Measurements from ENCODE around the gene NBAS. TPM values are rescaled to one million over a fixed set of nuclear protein-coding genes. Genes with fewer than 3 reads are reported as not detected.
A peak's percentile ranks its signal among the peaks of the same experiment; 100 is the strongest.

NBAS gene
- total and polyA plus RNA-seq, 2 of the 4 experiments (the other 2 are of a cell fraction): 22.3 to 105 TPM

- Histone ChIP-seq H3K36me3 (ENCODE audit: control insufficient read depth, insufficient read depth, low read length) (peaks cover 5% of the 10 kb centered on the region; the same call in 1 of the 2 replicates), H3K14ac (replicated peaks; ENCODE audit: low read depth, low read length) (no peak overlapping the region), H2AK9ac (replicated peaks; ENCODE audit: low read depth, low read length, poor library complexity) (no peak overlapping the region), H3K23ac (ENCODE audit: low read depth, low read length) (no peak overlapping the region), H2AK5ac (ENCODE audit: low read depth, low read length) (no peak overlapping the region), H4K20me1 (ENCODE audit: insufficient read depth, low read length) (no peaks in the 10 kb centered on the region; the same call in 1 of the 2 replicates), H3K4me1 (ENCODE audit: control insufficient read depth, insufficient read depth, low read length) (no peaks in the 10 kb centered on the region; the same call in 1 of the 2 replicates), H3K18ac (ENCODE audit: low read depth, low read length) (no peak overlapping the region), H2BK120ac (ENCODE audit: low read depth, low read length) (no peak overlapping the region), H3K9ac (ENCODE audit: low read depth, low read length) (no peak overlapping the region), H4K8ac (ENCODE audit: low read depth in 2 of 2, low read length in 2 of 2) (no peak overlapping the region), H4K91ac (ENCODE audit: insufficient read depth, low read depth, low read length) (no peak overlapping the region), H3K56ac (ENCODE audit: extremely low read depth, insufficient read depth, low read length) (no peak overlapping the region), H3K27me3 (ENCODE audit: control insufficient read depth, insufficient read depth, low read length) (no peaks in the 10 kb centered on the region), H3K4me3 (ENCODE audit: insufficient read depth, low read depth, low read length) (no peak overlapping the region), H3K4me2 (ENCODE audit: low read depth, low read length) (no peak overlapping the region), H3K4ac (ENCODE audit: low read depth, low read length) (no peak overlapping the region), H2BK15ac (ENCODE audit: low read depth, low read length) (no peak overlapping the region), H2BK5ac (ENCODE audit: low read depth, low read length, poor library complexity, severe bottlenecking) (no peak overlapping the region), H3K9me3 (ENCODE audit: control insufficient read depth, insufficient read depth, low read length) (no peaks in the 10 kb centered on the region), H4K5ac (ENCODE audit: low read depth, low read length) (no peak overlapping the region), H3K79me1 (ENCODE audit: low read depth in 1 of 2, low read length in 2 of 2) (peaks cover 3 to 6% of the 10 kb centered on the region in 2 experiments; a peak in 2 of 4 replicates), H3K9me1 (ENCODE audit: insufficient read depth, low read length) (no peaks in the 10 kb centered on the region), H3K27ac (ENCODE audit: insufficient read depth, low read length) (no peak overlapping the region), H2BK20ac (ENCODE audit: low read depth, low read length) (no peak overlapping the region), H2AFZ (replicated peaks; ENCODE audit: low read length, poor library complexity) (no peak overlapping the region)
- no peak for DNase-seq
- in situ Hi-C loops (cut with MboI; ENCODE audit: low sequenced_read_pairs) (no loop called here), dilution Hi-C loops (cut with HindIII; ENCODE audit: low sequenced_read_pairs, unreplicated experiment) (no loop called here), intact Hi-C loops (cut with micrococcal nuclease) (no loop called here)
- POLR2A ChIA-PET (ENCODE audit: unreplicated experiment): no interaction called here
- CTCF ChIA-PET: no interaction called here
- TF ChIP-seq BHLHE40 (IDR thresholded peaks at IDR 0.05; ENCODE audit: low read depth, low read length) (no peak), CTCF (conservative IDR thresholded peaks at IDR 0.05; ENCODE audit: low read depth, low read length) (no peak), POLR2A (IDR thresholded peaks at IDR 0.05; ENCODE audit: low read depth, low read length) (no peak), RAD21 (IDR thresholded peaks at IDR 0.05; ENCODE audit: low read length) (no peak), NFE2L2 (IDR thresholded peaks at IDR 0.05; ENCODE audit: low read depth, low read length) (no peak), ELK1 (IDR thresholded peaks at IDR 0.05; ENCODE audit: borderline replicate concordance, low read depth, low read length) (no peak), MXI1 (IDR thresholded peaks at IDR 0.05; ENCODE audit: borderline replicate concordance, low read depth, low read length) (no peak), SMC3 (IDR thresholded peaks at IDR 0.05; ENCODE audit: low read depth, low read length) (no peak), MAZ (IDR thresholded peaks at IDR 0.05; ENCODE audit: borderline replicate concordance, low read depth, low read length) (no peak), RFX5 (IDR thresholded peaks at IDR 0.05; ENCODE audit: low read depth, low read length) (no peak), RCOR1 (IDR thresholded peaks at IDR 0.05; ENCODE audit: insufficient replicate concordance, low read length) (no peak)
- 33% methylated on average over 2 of the region's 4 CpGs; no CpG with 5 or more reads in 1 of the 2 experiments for WGBS, 2 experiments (ENCODE audit: extremely low coverage in 2 of 2, insufficient read length in 1 of 2)
- ATAC-seq (ENCODE audit: low read depth): peak; percentile 61; the same call in 1 of the 2 replicates
- BruUV-seq (replicated peaks): no TSS peak
Observed at GRCh38 chr2:15311201-15311907, 249.8 kb downstream of the NBAS start.

Measured in IMR-90 (cell line).